NCI-H1436 treated with DMSO at 0.1 percent for 48 hours (cell line): Measurements from ENCODE around the gene RNF19B.
"Not testable (repeated sequence)": the region's sequence is repeated elsewhere in the genome, so short reads cannot be mapped to it uniquely, and the experiment has no call there.

Experiments
- DNase-seq: peaks from one replicate; lab custom pipeline; 2025; lab: John Stamatoyannopoulos, UW

RNF19B gene

DNA sequence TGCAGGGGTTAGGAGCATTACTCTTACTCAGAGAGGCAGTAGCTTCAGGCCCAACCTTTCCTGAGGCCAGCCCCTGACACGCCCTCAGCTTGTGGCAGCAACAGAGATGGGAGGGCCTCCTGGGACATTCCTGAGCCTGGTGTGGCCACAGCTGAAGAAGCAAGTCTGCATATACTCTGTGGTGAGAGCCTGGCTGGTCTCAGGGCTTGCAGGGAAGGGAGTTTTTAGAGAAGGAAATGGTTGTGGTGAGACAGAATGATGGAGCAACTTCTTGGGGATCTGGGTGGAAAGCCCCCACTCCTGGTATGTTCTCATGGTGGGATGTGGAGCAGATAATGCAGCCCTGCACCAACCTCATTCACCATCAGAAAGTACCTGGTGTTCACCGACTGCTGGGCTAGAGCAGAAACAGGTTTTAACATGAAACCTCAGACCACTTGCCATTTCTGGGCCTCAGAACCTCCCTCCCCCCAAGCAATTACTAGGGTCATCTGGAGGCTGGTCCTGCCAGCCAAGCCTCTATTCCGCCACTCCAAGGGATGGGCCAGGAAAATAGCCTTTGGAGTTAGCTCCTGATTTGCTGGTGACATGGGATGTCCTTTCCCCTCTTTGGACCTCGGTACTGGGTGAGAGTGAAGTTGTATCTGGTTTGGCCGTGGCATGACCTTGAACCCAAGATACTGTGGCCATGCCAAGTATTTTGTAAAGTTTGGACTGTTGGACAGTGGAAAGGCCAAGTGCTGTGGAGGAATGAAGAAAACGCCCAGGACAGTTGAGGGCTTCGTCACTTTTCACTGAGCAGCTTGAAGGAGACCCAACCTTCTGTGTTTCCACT lies 28.1 kb upstream of the RNF19B start:
- DNase-seq: no peak

DNA sequence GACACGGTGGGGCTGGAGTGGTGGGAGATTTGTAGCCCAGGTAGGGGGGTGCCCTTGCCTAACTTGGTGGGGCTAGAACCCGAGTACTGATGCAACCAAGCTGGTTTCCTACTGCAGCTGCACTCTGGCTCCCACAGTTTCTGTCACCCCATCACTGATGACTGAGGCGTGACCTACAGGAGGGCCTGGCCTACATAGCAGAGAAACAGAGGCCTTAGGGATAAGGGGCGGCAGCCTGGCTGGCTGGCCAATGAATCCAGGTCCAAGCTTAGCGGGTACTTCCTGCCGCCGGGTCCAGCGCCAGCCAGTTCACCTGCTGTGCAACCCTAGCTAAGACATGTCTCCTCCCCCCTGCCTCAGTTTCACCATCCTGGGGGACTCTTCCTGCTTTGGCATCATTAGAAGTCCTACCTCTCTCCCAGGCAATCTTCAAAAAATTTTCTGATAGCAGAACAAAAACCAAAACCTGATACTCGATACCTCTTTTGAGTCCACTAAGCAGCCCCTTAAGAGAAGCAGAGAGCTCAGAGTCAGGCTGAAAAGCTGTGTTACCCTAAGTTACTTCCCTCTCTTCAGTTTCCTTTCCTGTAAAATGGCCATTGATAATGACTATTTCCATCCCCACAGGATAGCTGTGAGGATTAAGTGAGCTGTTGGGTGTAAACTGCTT lies 27.3 kb upstream of the RNF19B start:
- no peak for DNase-seq

DNA sequence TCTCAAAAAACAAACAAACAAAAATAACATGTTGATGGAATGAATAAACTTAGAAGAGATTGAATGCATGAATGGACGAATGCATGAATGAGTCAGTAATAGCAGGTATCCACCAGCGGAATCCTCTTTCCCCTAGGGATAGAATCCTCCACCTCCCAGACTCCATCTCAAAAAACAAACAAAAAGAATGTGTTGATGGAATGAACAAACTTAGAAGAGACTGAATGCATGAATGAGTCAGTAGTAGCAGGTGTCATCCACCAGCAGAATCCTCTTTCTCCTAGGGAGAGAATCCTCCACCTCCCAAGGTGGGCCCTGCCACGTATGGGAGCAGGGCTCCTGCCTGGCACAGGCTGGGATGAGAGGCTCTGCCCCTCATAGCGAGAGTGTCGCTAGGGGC lies 26.8 kb upstream of the RNF19B start:
- DNase-seq: no peak

DNA sequence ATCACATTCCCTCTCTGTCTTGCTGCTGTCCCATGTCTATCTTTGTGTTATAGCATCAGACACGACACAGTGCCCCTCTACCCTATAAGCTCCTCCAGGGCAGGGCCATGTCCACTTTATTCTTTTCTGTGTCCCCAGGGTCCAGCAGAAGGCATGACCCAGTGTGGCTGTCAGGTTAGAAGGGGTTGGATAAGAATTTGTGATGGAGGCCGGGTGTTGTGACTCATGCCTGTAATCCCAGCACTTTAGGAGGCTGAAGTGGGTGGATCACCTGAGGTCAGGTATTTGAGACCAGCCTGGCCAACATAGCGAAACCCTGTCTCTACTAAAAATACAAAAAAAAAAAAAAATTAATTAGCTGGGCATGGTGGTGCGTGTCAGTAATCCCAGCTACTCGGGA lies 26.3 kb upstream of the RNF19B start:
- DNase-seq: no peak

DNA sequence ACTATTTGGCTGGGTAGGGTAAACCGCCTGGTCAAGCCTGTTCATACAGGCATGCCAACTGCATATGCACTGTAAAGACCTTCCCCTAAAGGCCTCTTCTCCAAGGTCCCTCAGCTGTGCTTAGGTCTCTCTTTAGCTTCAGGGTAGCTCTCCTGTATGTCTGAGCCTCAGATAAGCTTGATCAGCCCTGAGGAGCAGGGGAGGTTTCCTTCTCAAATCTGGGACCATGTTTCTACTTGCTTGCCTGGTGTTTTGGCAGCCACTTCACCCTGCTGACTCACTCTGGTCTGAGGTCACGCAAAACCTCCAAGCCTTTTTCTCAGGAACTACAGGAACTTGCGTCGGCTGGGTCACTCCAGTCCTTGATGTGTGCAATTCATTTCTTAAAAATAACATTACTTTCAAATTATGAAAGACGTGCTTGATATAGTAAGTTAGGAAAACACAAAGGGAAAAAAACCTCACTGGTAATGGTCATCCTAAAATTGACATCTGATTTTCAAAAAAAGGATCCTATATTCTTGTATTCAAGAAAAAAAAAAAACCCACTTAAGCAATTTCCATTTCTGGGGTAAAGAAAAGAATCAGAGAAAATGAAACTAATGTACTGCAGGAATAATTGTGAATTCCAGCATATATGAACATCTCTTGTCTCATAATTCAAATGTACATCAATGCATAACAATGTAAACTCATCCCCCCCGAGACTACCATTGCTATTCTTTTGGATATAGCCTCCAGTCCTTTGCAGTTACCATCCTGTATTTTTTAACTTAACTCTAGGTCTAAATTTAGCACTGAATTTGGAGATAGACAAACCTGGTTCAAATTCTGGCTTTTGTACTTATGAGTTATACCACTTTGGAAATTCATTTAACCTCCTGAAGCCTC lies 24.8 kb upstream of the RNF19B start:
- no peak for DNase-seq

DNA sequence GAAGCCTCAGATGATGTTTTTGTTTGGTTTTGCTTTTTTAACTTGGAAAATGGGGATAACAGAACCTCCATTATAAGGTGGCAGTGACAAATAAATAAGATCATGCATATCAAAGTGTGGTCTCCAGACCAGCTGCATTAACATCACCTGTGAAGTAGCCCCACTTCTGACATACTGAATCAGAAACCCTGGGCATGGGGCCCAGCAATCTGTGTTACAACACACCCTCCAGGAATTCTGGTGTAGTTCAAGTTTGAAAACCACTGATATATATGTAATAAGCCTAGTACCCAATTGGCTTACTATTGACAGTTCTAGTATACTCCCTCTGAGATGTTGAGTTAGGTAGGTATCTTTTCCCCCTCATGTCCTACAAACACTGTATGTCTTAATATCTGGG lies 24.1 kb upstream of the RNF19B start:
- no peak for DNase-seq

DNA sequence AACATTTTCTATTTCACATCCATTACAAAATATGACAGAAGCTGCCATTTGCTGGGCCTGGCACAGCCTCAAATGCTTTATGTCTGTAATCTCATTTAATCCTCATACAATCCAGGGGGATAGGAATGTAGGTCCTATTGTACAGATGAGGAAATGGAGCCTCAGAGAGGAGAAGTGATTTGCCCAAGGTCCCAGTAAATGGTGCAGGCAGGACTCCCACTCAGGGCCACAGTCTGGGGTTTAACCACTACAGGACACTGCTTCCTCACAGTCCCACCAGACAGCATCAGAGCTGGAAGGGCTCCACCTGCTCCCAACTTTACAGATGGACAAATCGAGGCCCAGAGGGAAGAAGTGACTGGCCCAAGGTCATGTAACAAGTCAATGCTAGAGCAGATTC lies 20.6 kb upstream of the RNF19B start:
- no peak for DNase-seq

DNA sequence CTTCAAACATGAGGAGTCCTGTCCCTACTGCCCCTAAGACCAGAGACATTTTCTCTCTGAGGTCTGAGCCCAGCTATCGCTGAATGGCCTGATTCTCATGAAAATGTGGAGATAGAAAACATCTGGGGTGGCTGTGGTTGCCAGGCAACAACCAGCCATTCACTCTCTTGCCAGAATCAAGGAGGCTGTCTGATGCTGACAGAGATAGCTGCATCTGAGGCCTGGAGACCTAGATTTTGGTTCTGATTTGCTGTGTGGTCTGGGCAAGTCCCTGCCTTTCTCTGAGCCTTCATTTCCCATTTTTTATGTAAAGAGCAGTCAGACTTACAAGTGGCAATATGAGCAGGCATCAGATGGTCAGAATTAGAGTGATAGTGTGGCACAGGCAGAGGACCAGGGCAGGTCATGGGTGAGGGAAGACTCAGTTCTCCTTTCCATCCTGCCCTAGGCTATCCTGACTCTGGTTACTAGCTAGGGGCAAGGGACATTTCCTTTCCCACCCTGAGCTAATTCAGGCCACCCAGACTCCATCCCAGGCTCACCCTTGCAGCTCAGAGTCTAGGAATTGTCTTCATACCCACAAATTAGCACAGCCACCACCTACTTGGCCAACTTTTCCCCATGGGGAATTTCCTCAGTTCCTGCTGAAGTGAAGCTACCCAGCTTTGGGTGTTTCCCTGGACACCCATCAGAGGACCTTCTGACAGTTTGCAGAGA lies 20.0 kb upstream of the RNF19B start:
- no peak for DNase-seq

DNA sequence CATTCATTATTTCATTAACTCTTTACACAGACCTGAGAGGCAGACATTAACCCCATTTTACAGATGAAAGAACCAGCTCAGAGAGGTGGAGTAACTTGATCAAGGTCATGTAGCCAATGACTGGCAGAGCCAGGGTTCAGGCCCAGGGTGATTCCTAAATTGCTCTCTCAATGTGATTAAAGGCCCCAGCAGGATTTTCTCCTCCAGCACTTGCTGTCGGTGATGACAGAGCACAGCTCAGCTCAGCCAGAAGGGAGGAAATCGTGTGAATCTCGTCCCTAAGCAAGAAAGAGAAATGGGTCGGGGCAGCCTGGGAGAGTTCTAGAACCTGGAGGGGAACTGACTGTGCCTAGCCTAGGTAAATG lies 19.5 kb upstream of the RNF19B start:
- no peak for DNase-seq

DNA sequence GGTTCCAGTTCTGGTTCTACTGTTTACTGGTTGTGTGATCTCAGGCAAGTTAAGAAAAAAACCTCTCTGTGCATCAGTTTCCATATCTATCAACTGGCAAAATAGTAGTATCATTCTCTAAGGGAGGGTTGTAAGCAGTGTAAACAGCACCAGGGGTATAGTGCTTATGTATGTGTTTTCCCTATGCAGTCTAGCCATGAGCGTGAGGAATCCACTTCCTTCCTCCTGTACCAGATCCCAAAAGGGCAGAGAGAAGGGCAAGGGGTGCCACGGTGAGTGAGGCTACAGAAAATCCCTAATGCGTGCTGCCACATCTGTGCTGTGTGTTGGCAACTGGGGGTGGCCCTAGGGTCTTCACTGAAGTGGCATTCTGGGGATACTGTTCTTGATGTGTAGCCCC lies 18.4 kb upstream of the RNF19B start:
- DNase-seq: no peak

DNA sequence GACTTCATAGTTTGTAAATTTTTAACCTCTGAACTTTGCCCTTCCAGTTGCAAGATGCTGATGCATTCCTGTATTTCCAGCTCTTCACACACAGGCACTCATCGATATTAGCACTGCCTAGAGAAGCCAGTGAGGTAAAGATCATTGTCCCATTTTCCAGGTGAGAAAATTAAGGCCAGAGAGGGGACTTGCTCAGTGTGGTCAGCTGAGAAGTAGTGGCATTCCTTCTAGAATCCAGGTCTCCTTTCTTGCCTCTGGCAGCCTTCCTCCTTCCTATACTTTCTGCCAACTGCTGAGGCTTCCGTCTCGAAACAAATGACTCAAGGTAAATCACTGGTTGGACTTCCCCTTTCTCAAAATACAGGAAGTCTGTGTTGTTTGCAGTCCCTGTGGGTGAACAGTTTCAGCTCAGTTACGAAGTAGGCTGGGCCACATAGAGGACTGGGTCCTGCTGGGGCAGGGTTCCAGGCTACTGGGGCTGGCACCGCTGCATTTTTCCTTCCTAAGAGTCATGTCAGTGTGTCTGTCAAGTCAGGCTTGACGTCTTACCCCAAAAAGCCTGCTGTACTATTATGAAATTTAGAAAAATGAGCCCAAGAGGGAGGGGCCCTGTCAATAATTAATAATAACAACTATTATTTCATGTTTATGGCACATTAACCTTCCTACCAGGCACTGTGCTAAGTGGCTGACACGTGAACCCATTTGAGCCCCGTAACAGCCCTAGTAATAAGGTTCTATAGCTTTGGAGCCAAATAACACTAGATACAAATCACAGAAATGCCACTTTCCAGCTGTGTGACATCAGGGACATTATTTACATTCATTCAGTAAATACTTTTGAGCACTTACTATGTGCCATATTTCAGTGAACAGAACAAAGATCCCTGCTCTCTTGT lies 16.6 kb upstream of the RNF19B start:
- DNase-seq: no peak

DNA sequence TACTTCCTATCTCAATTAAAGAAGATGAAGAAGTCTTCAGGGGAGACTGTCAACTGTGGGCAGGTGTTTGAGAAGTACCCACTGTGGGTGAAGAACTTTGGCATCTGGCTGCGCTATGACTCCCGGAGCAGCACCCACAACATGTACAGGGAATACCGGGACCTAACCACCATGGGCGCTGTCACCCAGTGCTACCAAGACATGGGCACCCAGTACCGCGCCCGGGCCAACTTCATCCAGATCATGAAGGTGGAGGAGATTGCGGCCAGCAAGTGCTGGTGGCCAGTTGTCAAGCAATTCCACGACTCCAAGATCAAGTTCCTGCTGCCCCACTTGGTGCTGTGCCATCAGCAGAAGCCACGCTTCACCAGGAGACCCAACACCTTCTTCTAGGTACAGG lies 15.5 kb upstream of the RNF19B start:
- no peak for DNase-seq

DNA sequence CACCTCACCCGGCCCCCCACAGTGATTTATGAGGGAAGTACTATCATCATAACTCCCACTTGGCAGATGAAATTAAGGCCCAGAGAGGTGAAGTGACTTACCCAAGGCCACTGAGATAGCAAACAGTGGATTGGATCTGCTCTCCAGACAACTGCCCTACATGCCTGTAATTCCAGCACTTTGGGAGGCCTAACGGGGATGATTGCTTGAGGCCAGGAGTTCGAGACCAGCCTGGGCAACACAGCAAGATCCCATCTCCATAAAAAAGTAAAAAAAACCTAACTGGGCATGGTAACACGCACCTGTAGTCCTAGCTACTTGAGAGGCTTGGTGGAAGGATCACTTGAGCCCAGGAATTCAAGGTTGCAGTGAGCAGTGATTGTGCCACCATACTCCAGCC lies 14.2 kb upstream of the RNF19B start:
- DNase-seq: no peak

DNA sequence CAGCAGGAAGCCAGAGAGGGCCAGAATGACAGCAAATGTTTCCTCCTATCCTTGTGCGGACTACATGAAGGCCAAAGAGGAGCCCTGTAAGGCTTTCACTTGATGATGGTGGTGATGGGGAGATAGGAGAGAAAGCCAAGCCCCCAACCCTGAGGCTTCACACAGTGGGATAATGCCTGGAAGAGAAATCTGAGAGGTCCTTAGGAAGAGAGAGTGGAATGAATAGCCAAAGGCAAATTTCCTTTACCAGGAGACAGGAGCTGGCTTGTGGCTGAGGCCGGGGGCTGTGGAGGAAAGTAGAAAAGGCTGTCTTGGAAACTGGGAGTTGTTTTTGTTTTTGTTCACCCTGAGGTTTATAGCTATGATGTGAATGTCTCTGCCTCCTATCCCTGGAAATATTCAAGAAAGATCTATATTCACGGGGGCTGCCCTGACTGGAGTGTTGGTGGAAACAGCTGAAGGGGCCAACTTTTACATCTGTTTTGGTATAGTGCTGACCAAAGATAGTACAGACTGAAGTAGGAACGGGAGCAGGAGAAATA lies 13.0 kb upstream of the RNF19B start:
- DNase-seq: no peak

DNA sequence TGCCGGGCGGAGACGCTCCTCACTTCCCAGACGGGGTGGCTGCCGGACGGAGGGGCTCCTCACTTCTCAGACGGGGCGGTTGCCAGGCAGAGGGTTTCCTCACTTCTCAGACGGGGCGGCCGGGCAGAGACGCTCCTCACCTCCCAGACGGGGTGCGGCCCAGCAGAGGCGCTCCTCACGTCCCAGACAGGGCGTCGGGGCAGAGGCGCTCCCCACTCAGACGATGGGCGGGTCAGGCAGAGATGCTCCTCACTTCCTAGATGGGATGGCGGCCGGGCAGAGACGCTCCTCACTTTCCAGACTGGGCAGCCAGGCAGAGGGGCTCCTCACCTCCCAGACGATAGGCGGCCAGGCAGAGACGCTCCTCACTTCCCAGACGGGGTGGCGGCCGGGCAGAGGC lies 10.4 kb upstream of the RNF19B start:
- DNase-seq: not testable (repeated sequence)

DNA sequence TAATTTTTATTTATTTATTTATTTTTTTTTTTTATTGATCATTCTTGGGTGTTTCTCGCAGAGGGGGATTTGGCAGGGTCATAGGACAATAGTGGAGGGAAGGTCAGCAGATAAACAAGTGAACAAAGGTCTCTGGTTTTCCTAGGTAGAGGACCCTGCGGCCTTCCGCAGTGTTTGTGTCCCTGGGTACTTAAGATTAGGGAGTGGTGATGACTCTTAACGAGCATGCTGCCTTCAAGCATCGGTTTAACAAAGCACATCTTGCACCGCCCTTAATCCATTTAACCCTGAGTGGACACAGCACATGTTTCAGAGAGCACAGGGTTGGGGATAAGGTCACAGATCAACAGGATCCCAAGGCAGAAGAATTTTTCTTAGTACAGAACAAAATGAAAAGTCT lies 8.8 kb upstream of the RNF19B start:
- not testable (repeated sequence) for DNase-seq

DNA sequence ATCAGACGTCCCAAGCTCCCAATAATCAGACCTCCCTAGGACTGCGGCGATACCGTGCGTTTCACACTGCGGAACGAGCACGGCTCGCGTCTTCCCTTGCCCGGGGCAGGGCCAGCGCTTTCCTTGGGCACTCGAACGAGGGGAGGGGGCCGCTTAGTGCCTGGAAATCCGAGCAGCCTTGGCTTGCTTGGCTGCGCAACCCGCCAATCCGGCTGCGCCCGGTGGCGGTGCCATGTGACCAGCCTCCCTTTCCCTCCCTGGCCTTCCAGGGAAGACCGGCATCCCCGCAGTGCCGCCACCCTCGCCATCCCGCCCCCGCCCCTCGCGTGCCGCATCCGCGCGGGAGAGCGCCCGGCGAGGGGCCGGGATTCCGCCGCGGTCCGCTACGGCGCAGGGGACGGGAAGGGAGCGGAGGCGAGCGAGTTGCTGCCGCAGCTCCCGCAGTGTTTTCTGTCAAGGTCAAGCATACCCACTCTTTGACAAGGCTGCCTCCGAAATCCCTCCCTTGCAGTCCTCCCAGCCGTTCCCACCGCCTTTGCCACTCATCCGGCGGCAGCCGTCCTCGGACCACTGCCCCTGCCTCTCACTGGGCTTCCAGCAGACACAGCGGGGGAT lies 8.3 kb upstream of the RNF19B start:
- no peak for DNase-seq

DNA sequence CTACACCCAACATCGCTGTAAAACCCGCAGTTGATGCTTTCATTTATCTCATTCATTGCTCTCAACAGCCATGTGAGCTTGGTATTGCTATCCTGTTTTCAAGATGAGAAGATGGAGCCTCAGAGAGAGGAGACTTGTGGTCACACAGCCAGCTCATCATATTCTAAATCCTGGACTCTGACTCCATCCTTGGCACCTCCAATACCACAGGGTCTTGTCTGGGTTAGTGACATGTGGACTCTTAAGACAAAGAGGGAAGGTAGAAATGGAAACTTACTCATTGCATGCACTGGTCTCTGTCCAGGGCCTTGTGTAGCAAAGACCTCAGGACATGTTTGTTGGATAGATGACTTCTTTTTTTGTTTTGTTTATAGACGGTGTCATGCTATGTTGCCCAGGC lies 7.0 kb upstream of the RNF19B start:
- DNase-seq: no peak

DNA sequence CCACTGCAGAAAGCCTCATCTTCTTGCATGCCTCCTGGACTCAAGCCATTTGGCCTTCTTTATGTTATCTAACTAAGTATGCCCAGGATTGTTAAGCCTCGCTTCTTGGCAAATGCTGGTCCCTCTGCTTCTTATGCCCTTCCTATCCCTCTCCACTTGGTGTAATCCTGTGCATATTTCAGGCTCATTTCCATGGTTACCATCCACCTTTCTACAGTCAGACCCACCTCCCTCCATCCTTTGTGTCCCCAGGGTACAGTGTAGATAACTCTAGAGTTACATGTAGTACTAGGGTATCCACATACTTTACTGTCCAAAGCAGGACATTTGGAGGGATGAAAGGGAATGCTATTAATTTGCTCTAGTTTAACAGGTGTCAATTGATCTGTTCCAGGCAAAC lies 6.5 kb upstream of the RNF19B start:
- no peak for DNase-seq

DNA sequence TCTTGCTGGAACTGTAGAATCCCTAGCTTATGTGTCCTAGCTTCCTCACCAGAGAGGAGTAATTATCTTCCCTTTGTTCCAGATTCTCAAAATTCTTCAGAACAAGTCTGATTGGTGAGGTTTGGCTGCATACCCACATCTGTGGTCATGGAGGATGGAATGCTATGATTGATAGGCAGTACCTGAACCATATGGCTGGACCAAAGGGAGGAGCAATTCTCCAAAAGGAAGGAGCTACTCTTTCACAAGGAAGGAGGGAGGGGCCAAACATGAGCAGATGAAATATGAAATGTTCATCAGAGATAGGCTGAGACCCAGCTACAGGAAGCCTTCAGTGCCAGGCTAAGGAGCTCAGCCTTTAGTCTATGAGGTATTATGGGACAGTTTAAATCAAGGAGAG lies 5.0 kb upstream of the RNF19B start:
- DNase-seq: no peak
